Fibroblast of the aortic adventitia (primary cell): Measurements from ENCODE around the gene KIAA0930. TPM values are rescaled to one million over a fixed set of nuclear protein-coding genes. Genes with fewer than 3 reads are reported as not detected.

Source experiments
- DNase-seq: peaks from one replicate; pipeline ENCODE4 v3.0.0-alpha.2; 2010; ENCODE audit warnings: low read depth
- H3K4me3 ChIP-seq: 2 replicates; pipeline ENCODE4 v1.5.1; 2011; ENCODE audit warnings: low read depth, mild to moderate bottlenecking, control low read depth, low read length, moderate library complexity
- total RNA-seq: library from RNA; depleted of rRNA; stranded (reverse); fragments of >200 nt; gene quantifications from 2 replicates; pipeline ENCODE4 v1.2.3, GENCODE V29; 2012; ENCODE audit warnings: low replicate concordance
- TF ChIP-seq, protein P1 (sequence below): IDR thresholded peaks from 2 replicates; pipeline ENCODE4 v1.5.1; 2011; ENCODE audit warnings: mild to moderate bottlenecking, low read length, control low read depth, inconsistent platforms; ENCODE audit not compliant: insufficient read depth

The KIAA0930 gene
- total RNA-seq, 1 donor = 36.4 TPM

DNA sequence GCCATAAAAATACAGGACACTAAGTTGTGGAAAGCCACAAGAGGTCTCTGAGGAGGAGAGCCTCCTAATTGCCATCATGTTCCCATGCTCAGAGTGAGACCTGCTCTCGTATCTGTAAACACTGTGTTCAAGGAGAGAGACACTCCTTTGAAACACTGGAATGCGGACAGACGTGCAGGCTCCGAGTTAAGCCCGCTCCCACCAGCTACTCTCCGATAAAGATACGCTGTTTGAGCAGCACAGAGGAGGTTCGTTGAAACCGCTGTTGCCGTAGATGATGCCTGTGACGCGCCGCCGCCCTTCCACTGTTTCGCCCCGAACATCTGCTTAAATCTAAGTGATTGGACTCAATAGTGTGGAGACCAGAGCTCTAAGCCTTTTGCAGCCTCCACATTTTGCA, 51.9 kb downstream of the KIAA0930 start:
- TF ChIP-seq, protein P1, sequence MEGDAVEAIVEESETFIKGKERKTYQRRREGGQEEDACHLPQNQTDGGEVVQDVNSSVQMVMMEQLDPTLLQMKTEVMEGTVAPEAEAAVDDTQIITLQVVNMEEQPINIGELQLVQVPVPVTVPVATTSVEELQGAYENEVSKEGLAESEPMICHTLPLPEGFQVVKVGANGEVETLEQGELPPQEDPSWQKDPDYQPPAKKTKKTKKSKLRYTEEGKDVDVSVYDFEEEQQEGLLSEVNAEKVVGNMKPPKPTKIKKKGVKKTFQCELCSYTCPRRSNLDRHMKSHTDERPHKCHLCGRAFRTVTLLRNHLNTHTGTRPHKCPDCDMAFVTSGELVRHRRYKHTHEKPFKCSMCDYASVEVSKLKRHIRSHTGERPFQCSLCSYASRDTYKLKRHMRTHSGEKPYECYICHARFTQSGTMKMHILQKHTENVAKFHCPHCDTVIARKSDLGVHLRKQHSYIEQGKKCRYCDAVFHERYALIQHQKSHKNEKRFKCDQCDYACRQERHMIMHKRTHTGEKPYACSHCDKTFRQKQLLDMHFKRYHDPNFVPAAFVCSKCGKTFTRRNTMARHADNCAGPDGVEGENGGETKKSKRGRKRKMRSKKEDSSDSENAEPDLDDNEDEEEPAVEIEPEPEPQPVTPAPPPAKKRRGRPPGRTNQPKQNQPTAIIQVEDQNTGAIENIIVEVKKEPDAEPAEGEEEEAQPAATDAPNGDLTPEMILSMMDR = no peak
- no peak overlapping the region for H3K4me3 ChIP-seq
- no peak for DNase-seq

DNA sequence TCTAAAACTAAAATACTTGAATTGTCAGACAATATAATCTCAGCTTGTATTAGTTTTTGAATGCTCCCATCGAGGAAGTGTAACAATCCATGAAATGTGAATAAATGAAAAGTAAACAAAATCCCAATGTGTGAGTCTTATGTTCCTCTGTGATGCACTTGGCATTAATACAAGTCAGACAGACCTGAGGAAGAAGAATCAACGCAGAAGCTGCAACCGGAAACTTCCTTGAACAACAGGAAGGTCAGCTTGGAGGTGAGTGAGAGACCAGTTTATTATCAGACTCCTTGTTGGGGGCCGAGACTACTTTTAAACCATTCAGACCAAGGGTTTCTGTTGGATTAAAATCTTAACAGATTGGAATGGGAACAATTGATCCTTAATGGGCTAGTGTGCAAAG, 52.8 kb downstream of the KIAA0930 start:
- TF ChIP-seq, protein P1 = no peak
- DNase-seq = no peak

GRCh38 chr22:45185718-45186514, 54.8 kb downstream of the KIAA0930 start:
- TF ChIP-seq, protein P1 = no peak
- no peak for DNase-seq
- H3K4me3 ChIP-seq = no peak overlapping the region

More for the DNA sequence above, 52.8 kb downstream of the KIAA0930 start:
- H3K4me3 ChIP-seq = no peak overlapping the region

GRCh38 chr22:45183974-45184373, 56.7 kb downstream of the KIAA0930 start:
- no peak for DNase-seq
- TF ChIP-seq, protein P1 = no peak
- no peak overlapping the region for H3K4me3 ChIP-seq

DNA sequence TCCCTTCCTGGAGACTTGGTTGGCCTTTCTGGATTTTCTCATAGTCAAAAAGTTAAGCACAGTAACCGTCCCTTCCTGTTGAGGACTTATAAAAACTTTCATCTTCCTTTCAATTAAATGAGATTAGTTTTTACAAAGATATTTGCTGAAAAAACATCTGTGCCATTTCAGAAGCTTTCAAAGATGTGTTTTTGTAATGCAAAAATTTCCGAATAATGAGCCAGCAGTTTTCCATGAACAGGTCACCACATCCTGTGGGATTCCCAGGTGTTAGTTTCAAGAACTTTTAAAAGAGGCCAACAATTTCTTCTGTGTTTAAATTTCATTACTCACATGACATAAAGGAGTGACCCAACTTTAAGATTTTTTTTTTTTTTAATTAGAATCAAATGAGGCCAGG, 58.9 kb downstream of the KIAA0930 start:
- H3K4me3 ChIP-seq = no peak overlapping the region
- no peak for DNase-seq
- TF ChIP-seq, protein P1 = no peak

DNA sequence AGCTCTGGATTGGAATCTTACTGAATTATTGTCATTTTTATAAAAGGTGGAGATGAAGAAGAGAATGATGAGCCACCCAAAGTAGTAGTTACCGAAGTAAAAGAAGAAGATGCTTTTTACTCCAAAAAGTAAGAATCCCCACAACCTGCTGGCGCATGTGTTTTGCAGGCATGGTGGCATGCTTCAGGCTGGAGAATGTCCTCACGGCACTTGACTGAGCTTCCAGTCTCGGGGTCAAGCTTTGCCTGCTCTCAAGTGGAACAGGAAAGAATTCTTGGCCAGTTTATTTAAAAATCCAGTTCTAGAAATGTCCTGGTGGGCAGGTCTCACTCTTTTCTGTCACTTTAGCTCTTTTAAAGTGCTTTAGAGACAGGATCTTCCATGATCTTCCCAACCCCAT, 59.5 kb downstream of the KIAA0930 start:
- no peak overlapping the region for H3K4me3 ChIP-seq
- no peak for DNase-seq
- TF ChIP-seq, protein P1 = no peak
